ENCODE data around the gene ITGA8. TPM values are rescaled to one million over a fixed set of nuclear protein-coding genes. Genes with fewer than 3 reads are reported as not detected.

The ITGA8 gene
- total and polyA plus RNA-seq, 2 donors (not counting 1 experiment from before 2014, with no cell fraction given), result not detected

- Histone ChIP-seq H2AFZ (ENCODE audit: insufficient read depth, low read depth, low read length, poor library complexity, severe bottlenecking) (no peak overlapping the region), H3K27ac (ENCODE audit: low read length in 2 of 2) (no peak overlapping the region), H3K4me3 (ENCODE audit: control extremely low read depth in 1 of 5, extremely low read depth in 1 of 5, insufficient read depth in 1 of 5, low read depth in 2 of 5, low read length in 4 of 5) (no peak overlapping the region), H3K4me2 (replicated peaks; ENCODE audit: low read depth, low read length, poor library complexity, severe bottlenecking) (no peak overlapping the region), H3K79me2 (ENCODE audit: control insufficient read depth, insufficient read depth, low read length) (no peaks in the 10 kb centered on the region), H4K20me1 (ENCODE audit: control insufficient read depth, insufficient read depth, low read length, poor library complexity, severe bottlenecking) (no peaks in the 10 kb centered on the region), H3K36me3 (replicated peaks in 1 of 2; ENCODE audit: control extremely low read depth in 1 of 2, control insufficient read depth in 1 of 2, extremely low read depth in 1 of 2, insufficient read depth in 2 of 2, low read length in 1 of 2) (no peaks in the 10 kb centered on the region), H3K4me1 (ENCODE audit: control insufficient read depth in 2 of 2, insufficient read depth in 2 of 2, low read length in 2 of 2) (no peaks in the 10 kb centered on the region), H3K27me3 (replicated peaks in 1 of 4; ENCODE audit: control extremely low read depth in 1 of 4, control insufficient read depth in 3 of 4, insufficient read depth in 4 of 4, low read length in 3 of 4) (no peaks in the 10 kb centered on the region), H3K9ac (ENCODE audit: low read length) (no peak overlapping the region), H3K9me3 (ENCODE audit: control extremely low read depth in 1 of 3, control insufficient read depth in 2 of 3, insufficient read depth in 1 of 3, low read length in 2 of 3) (peaks cover 0 to 4% (median 0%) of the 10 kb centered on the region in 3 donors)
- no peaks in the 10 kb centered on the region for H3K4me1 Mint-ChIP-seq
- DNase-seq (no peak), ATAC-seq (ENCODE audit: low read depth) (no peak)
- POLR2A ChIA-PET, result no interaction called here
- H3K27ac Mint-ChIP-seq, result no peak overlapping the region
- TF ChIP-seq EZH2 (IDR thresholded peaks at IDR 0.05; ENCODE audit: borderline replicate concordance, insufficient read depth, low read depth, low read length, poor library complexity, severe bottlenecking) (no peak), CTCF (IDR thresholded peaks at IDR 0.05) (no peak)
- no peak overlapping the region for H3K4me3 Mint-ChIP-seq
- CTCF ChIA-PET, result no interaction called here
- intact Hi-C loops (cut with micrococcal nuclease), result no loop called here
- 14% methylated on average over 1 of the region's 3 CpGs for WGBS (ENCODE audit: insufficient coverage)
- no peaks in the 10 kb centered on the region for H3K9me3 Mint-ChIP-seq (ENCODE audit: insufficient read depth)
- peaks cover 7% of the 10 kb centered on the region for H3K27me3 Mint-ChIP-seq
These were observed 234.7 kb downstream of the ITGA8 start for GRCh38 chr10:15485027-15485426.

GRCh38 chr10:15484128-15484527, 235.6 kb downstream of the ITGA8 start:
- no CpG with 5 or more reads among the region's 3 CpGs for WGBS (ENCODE audit: insufficient coverage)
- Mint-ChIP-seq H3K4me3 (no peak overlapping the region), H3K9me3 (ENCODE audit: insufficient read depth) (no peaks in the 10 kb centered on the region), H3K27me3 (peaks cover 11% of the 10 kb centered on the region), H3K4me1 (no peaks in the 10 kb centered on the region), H3K27ac (no peak overlapping the region)
- no peaks in the 10 kb centered on the region for H3K79me2 ChIP-seq (ENCODE audit: control insufficient read depth, insufficient read depth, low read length)
- no peaks in the 10 kb centered on the region for H3K27me3 ChIP-seq (replicated peaks in 1 of 4; ENCODE audit: control extremely low read depth in 1 of 4, control insufficient read depth in 3 of 4, insufficient read depth in 4 of 4, low read length in 3 of 4)
- no peak overlapping the region for H3K4me2 ChIP-seq (replicated peaks; ENCODE audit: low read depth, low read length, poor library complexity, severe bottlenecking)
- DNase-seq (no peak), ATAC-seq (ENCODE audit: low read depth) (no peak)
- peaks cover 0 to 4% (median 0%) of the 10 kb centered on the region in 3 donors for H3K9me3 ChIP-seq (ENCODE audit: control extremely low read depth in 1 of 3, control insufficient read depth in 2 of 3, insufficient read depth in 1 of 3, low read length in 2 of 3)
- no peak overlapping the region for H3K27ac ChIP-seq (ENCODE audit: low read length in 2 of 2)
- ChIA-PET CTCF (no interaction called here), POLR2A (no interaction called here)
- intact Hi-C loops (cut with micrococcal nuclease), result no loop called here
- no peak overlapping the region for H3K9ac ChIP-seq (ENCODE audit: low read length)
- no peak for TF ChIP-seq EZH2 (IDR thresholded peaks at IDR 0.05; ENCODE audit: borderline replicate concordance, insufficient read depth, low read depth, low read length, poor library complexity, severe bottlenecking)
- no peak for TF ChIP-seq CTCF (IDR thresholded peaks at IDR 0.05)
- no peak overlapping the region for H2AFZ ChIP-seq (ENCODE audit: insufficient read depth, low read depth, low read length, poor library complexity, severe bottlenecking)
- H4K20me1 ChIP-seq (ENCODE audit: control insufficient read depth, insufficient read depth, low read length, poor library complexity, severe bottlenecking), result no peaks in the 10 kb centered on the region
- H3K36me3 ChIP-seq (replicated peaks in 1 of 2; ENCODE audit: control extremely low read depth in 1 of 2, control insufficient read depth in 1 of 2, extremely low read depth in 1 of 2, insufficient read depth in 2 of 2, low read length in 1 of 2), result no peaks in the 10 kb centered on the region
- no peaks in the 10 kb centered on the region for H3K4me1 ChIP-seq (ENCODE audit: control insufficient read depth in 2 of 2, insufficient read depth in 2 of 2, low read length in 2 of 2)
- H3K4me3 ChIP-seq (ENCODE audit: control extremely low read depth in 1 of 5, extremely low read depth in 1 of 5, insufficient read depth in 1 of 5, low read depth in 2 of 5, low read length in 4 of 5), result no peak overlapping the region
